ENCODE data around the gene PLPPR2.
"Not testable (repeated sequence)": the region's sequence is repeated elsewhere in the genome, so short reads cannot be mapped to it uniquely, and the experiment has no call there.

PLPPR2 gene

GRCh38 chr19:11364935-11365334, 9.7 kb downstream of the PLPPR2 start:
- DNase-seq (ENCODE audit: low read depth) = no peak
- H3K4me3 ChIP-seq (ENCODE audit: low read depth, low read length) = no peak overlapping the region

GRCh38 chr19:11365557-11366117, 10.4 kb downstream of the PLPPR2 start:
- no peak overlapping the region for H3K4me3 ChIP-seq (ENCODE audit: low read depth, low read length)
- no peak for DNase-seq (ENCODE audit: low read depth)

GRCh38 chr19:11367528-11367927, 12.3 kb downstream of the PLPPR2 start:
- no peak overlapping the region for H3K4me3 ChIP-seq (ENCODE audit: low read depth, low read length)
- DNase-seq (ENCODE audit: low read depth) = no peak

- DNase-seq (ENCODE audit: low read depth) = no peak
Measured at GRCh38 chr19:11370744-11371143, 15.5 kb downstream of the PLPPR2 start.

GRCh38 chr19:11373166-11373884, 18.1 kb downstream of the PLPPR2 start:
- no peak overlapping the region for H3K4me3 ChIP-seq (ENCODE audit: low read depth, low read length)
- DNase-seq (ENCODE audit: low read depth) = no peak

More at GRCh38 chr19:11370744-11371143, 15.5 kb downstream of the PLPPR2 start:
- H3K4me3 ChIP-seq (ENCODE audit: low read depth, low read length) = no peak overlapping the region

GRCh38 chr19:11373885-11374432, 18.7 kb downstream of the PLPPR2 start:
- DNase-seq (ENCODE audit: low read depth) = no peak
- H3K4me3 ChIP-seq (ENCODE audit: low read depth, low read length) = peak overlapping the region; percentile 69

DNA sequence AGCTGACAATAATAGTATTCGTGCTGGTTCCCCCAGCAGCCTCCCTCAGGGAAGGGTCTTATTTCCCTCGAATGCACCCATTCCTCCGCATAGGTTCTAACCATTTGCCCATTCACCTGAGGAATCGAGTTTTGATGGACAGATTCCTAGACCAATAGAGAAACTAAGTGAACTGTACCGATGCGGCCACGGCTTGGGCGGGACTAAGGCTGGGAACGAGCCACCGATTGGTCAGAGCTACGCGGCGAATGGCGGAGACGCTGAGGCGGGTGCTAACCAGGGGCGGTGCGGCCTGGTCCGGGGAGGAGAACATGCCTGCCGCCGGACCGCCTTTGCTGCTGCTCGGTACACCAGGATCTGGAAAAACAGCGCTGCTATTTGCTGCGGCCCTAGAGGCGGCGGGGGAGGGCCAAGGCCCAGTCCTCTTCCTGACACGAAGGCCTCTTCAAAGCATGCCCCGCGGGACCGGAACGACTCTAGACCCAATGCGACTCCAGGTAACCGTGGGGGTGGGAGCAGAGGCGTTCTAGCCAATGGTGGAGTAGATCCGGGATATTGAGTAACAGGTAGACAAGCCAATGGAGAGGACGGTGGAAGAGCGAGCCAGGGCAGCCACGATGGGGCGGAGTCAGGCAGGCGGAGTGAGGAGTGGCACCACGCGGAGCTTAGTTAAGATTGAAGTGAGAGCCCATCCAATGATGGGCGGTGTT, 19.4 kb downstream of the PLPPR2 start, which contains the start of gene SWSAP1:
SWSAP1 (plus strand) TSS at position 234 of the 710 bp plus-strand sequence; CDS start at position 249, 15 bp downstream.
- peak within 1 kb of the TSS; percentile 69 for H3K4me3 ChIP-seq (ENCODE audit: low read depth, low read length)
- peak; percentile 98 for DNase-seq (ENCODE audit: low read depth)

- H3K4me3 ChIP-seq (ENCODE audit: low read depth, low read length) = peak overlapping the region; percentile 69
- no peak for DNase-seq (ENCODE audit: low read depth)
Measured at GRCh38 chr19:11375143-11375948, 20.1 kb downstream of the PLPPR2 start.

DNA sequence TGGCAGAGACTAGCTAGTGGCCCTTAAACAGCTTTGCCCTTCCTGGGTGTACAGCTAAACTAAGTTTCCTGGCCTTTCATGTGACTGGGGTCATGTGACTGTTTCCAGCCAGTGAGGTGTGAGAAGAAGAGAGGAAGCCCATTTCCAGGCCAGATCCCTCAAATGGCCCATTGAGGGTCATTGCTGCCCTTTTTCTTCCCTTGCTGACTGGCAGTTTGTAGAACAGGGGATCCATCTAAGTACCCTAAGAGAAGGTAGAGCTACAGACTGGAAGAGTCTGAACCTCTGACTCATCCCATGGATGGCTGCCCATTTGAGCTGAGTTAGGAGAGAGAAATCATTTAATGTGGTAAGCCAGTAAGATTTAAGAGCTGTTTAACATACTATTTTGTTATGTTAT, 22.0 kb downstream of the PLPPR2 start:
- no peak overlapping the region for H3K4me3 ChIP-seq (ENCODE audit: low read depth, low read length)
- DNase-seq (ENCODE audit: low read depth) = peak; percentile 69

DNA sequence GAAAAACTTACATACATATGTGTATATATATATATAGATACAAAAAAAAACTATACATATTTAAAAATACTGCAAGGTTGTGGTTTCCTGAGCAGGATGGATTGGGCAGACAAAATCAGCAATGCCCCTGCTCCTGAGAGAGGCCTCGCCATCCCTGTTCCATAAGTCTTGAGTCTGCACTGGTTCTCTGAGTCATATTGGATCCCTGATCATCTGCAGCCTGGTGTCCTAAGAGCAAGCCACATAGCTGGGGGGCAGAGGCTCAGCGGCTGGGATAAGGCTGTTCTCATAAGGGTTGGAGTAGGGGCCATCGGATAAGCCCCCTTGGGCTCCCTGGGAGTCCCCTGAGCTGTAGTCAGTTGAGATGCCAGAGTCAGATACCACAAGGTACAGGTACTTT, 22.5 kb downstream of the PLPPR2 start:
- no peak for DNase-seq (ENCODE audit: low read depth)

GRCh38 chr19:11378319-11379189, 23.3 kb downstream of the PLPPR2 start:
- peak; percentile 58 for DNase-seq (ENCODE audit: low read depth)
- H3K4me3 ChIP-seq (ENCODE audit: low read depth, low read length) = no peak overlapping the region

More for the DNA sequence above, 22.5 kb downstream of the PLPPR2 start:
- no peak overlapping the region for H3K4me3 ChIP-seq (ENCODE audit: low read depth, low read length)

DNA sequence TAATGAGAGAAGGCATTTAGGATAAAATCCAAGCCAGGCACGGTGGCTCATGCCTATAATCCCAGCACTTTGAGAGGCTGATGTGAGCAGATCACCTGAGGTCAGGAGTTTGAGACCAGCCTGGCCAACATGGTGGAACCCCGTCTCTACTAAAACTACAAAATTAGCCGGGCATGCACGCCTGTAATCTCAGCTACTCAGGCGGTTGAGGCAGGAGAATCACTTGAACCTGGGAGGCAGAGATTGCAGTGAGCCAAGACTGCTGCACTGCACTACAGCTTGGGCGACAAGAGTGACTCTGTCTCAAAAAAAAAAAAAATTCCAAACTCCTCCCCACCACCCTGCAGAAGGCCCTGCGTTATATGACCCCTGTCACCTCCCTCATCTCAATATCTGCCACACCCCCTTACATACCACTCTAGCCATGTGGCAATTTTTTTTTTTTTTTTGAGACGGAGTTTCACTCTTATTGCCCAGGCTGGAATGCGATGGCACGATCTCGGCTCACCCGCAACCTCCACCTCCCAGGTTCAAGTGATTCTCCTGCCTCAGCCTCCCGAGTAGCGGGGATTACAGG, 24.1 kb downstream of the PLPPR2 start:
- H3K4me3 ChIP-seq (ENCODE audit: low read depth, low read length) = not testable (repeated sequence)

GRCh38 chr19:11379857-11380350, 24.7 kb downstream of the PLPPR2 start:
- no peak overlapping the region for H3K4me3 ChIP-seq (ENCODE audit: low read depth, low read length)
- DNase-seq (ENCODE audit: low read depth) = no peak

More for the DNA sequence above, 24.1 kb downstream of the PLPPR2 start:
- DNase-seq (ENCODE audit: low read depth) = not testable (repeated sequence)

DNA sequence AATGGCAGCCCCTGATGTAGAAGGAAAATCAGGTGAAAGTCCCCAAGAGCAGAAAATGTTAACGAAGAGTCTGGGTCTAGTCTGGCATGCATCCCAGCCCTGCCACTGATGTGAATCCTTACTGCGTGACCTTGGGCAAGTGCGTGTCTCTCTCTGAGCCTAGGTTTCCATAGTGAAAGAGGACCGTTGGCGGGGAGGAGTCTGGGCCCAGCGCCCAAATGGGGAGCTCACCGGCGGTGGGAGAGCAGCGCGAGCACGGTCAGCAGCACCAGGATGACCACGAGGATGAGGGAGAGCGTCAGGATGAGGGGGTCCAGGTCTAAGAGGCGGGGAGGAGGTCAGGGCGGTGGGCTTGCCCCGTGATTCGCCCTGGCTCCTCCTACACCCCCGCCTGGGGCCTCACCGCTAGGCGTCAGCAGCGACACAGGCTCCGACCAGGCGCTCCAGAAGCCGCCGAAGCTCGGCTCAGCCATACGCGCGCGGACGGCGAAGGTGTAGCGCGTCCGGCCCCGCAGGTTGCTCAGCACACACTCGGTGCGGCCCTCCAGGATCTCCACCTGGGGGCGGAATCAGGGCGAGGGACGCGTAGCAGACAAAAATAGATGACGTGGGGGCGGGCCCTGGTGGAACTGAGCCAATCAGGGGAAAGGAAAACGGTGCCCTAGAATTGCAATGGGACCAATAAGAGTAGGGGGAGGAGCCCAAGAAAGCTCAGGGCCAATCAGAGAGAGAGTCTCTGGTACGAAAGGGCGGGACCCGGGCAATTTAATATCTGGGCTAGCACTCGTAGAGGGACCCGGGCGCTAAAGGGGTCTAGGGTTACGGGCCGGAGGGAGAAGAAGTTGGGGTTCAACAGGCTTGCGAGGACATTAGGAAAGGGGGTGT, 25.7 kb downstream of the PLPPR2 start:
- peak overlapping the region; percentile 73 for H3K4me3 ChIP-seq (ENCODE audit: low read depth, low read length)
- DNase-seq (ENCODE audit: low read depth) = peak; percentile 74

DNA sequence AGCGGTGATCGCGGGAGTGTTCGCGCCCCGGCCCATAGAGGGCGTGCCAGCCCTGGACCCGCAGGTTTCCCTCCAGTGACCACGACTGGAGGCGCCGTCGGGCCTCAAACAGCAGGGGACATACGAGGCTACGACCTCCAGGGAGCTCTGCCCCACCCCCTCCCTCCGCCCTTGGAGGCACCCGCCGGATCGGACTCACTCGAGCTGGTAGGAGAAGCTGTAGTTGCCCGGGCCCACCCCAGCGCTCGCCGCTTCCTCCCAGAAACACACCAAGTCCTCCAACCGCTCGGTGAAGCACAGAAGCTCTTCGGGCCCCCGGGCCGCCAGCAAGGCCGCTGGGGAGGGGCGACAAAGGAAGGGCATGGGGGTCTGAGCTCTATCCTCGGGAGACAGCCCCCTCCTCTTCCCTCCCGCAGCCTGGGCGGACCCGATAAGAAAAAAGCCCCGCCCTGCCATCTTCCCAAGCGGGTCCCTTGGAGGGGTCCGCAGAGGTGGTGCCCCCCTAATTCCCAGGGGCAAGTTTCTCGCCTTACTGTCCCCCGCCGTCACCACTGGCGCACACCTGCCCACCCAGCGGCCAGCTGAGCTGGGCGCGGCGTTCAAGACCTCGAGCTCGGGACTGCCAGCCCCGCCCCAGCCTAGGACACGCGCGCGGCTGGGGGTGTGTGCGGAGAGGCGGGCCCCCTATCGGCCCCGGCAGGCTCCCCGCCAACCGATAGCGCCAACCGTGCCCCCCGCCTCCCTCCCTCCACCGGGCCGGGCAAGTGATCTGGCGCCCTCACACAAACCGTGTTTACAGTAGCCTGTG, 27.9 kb downstream of the PLPPR2 start:
- peak overlapping the region; percentile 47 for H3K4me3 ChIP-seq (ENCODE audit: low read depth, low read length)
- no peak for DNase-seq (ENCODE audit: low read depth)

DNA sequence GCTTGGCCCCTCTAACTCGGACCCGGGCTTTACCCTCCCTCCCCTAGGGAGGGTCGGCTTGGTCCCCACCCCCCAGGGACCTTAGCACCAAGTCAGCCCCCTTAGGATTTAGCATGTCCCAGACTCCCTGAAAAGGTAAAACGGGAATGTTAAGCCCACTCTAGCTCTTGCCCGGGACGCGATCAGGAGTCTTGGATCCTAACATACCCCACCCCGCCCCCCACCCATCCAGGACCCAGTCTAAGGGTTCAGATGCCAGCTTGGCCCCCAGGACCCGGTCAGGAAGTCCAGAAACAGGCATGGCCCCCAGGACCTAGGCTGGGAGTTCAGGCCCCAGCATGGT, 28.4 kb downstream of the PLPPR2 start:
- peak overlapping the region; percentile 47 for H3K4me3 ChIP-seq (ENCODE audit: low read depth, low read length)
- no peak for DNase-seq (ENCODE audit: low read depth)

All from skeletal muscle cell (primary cell).